ENCODE data around the gene CIZ1. TPM values are rescaled to one million over a fixed set of nuclear protein-coding genes. Genes with fewer than 3 reads are reported as not detected.

CIZ1 gene
- total RNA-seq, 1 donor from 2014 or later: 170 TPM

- Mint-ChIP-seq H3K36me3 (ENCODE audit: unreplicated experiment) (peaks cover 44% of the 10 kb centered on the region), H3K4me1 (ENCODE audit: unreplicated experiment) (no peaks in the 10 kb centered on the region), H3K27me3 (ENCODE audit: unreplicated experiment) (no peaks in the 10 kb centered on the region), H3K4me3 (ENCODE audit: unreplicated experiment) (no peak overlapping the region), H3K9me3 (ENCODE audit: unreplicated experiment) (no peaks in the 10 kb centered on the region), H3K27ac (ENCODE audit: unreplicated experiment) (no peak overlapping the region)
- DNase-seq (ENCODE audit: extremely low spot score, unreplicated experiment): no peak
- TF ChIP-seq CTCF (IDR thresholded peaks at IDR 0.05): no peak
These were observed 12.5 kb downstream of the CIZ1 start for GRCh38 chr9:128178806-128179431.

GRCh38 chr9:128175726-128176125, 15.6 kb downstream of the CIZ1 start:
- peaks cover 29% of the 10 kb centered on the region for H3K36me3 Mint-ChIP-seq (ENCODE audit: unreplicated experiment)
- peak overlapping the region; percentile 34 for H3K27ac Mint-ChIP-seq (ENCODE audit: unreplicated experiment)
- no peak for TF ChIP-seq CTCF (IDR thresholded peaks at IDR 0.05)
- no peaks in the 10 kb centered on the region for H3K27me3 Mint-ChIP-seq (ENCODE audit: unreplicated experiment)
- DNase-seq (ENCODE audit: extremely low spot score, unreplicated experiment): no peak
- H3K4me1 Mint-ChIP-seq (ENCODE audit: unreplicated experiment): no peaks in the 10 kb centered on the region
- H3K4me3 Mint-ChIP-seq (ENCODE audit: unreplicated experiment): no peak overlapping the region
- H3K9me3 Mint-ChIP-seq (ENCODE audit: unreplicated experiment): no peaks in the 10 kb centered on the region

GRCh38 chr9:128175102-128175563, 16.2 kb downstream of the CIZ1 start:
- Mint-ChIP-seq H3K36me3 (ENCODE audit: unreplicated experiment) (peaks cover 24% of the 10 kb centered on the region), H3K9me3 (ENCODE audit: unreplicated experiment) (no peaks in the 10 kb centered on the region), H3K27me3 (ENCODE audit: unreplicated experiment) (no peaks in the 10 kb centered on the region), H3K27ac (ENCODE audit: unreplicated experiment) (peak overlapping the region; percentile 34), H3K4me1 (ENCODE audit: unreplicated experiment) (no peaks in the 10 kb centered on the region), H3K4me3 (ENCODE audit: unreplicated experiment) (no peak overlapping the region)
- DNase-seq (ENCODE audit: extremely low spot score, unreplicated experiment): no peak
- TF ChIP-seq CTCF (IDR thresholded peaks at IDR 0.05): no peak

GRCh38 chr9:128174062-128174461, 17.3 kb downstream of the CIZ1 start:
- no peak for DNase-seq (ENCODE audit: extremely low spot score, unreplicated experiment)
- Mint-ChIP-seq H3K36me3 (ENCODE audit: unreplicated experiment) (peaks cover 23% of the 10 kb centered on the region), H3K27ac (ENCODE audit: unreplicated experiment) (no peak overlapping the region), H3K4me3 (ENCODE audit: unreplicated experiment) (no peak overlapping the region), H3K4me1 (ENCODE audit: unreplicated experiment) (no peaks in the 10 kb centered on the region), H3K27me3 (ENCODE audit: unreplicated experiment) (no peaks in the 10 kb centered on the region), H3K9me3 (ENCODE audit: unreplicated experiment) (no peaks in the 10 kb centered on the region)
- no peak for TF ChIP-seq CTCF (IDR thresholded peaks at IDR 0.05)

GRCh38 chr9:128169925-128170324, 21.4 kb downstream of the CIZ1 start:
- no peak for DNase-seq (ENCODE audit: extremely low spot score, unreplicated experiment)
- no peaks in the 10 kb centered on the region for H3K4me1 Mint-ChIP-seq (ENCODE audit: unreplicated experiment)
- no peaks in the 10 kb centered on the region for H3K27me3 Mint-ChIP-seq (ENCODE audit: unreplicated experiment)
- peaks cover 25% of the 10 kb centered on the region for H3K36me3 Mint-ChIP-seq (ENCODE audit: unreplicated experiment)
- TF ChIP-seq CTCF (IDR thresholded peaks at IDR 0.05): no peak
- no peaks in the 10 kb centered on the region for H3K9me3 Mint-ChIP-seq (ENCODE audit: unreplicated experiment)
- no peak overlapping the region for H3K27ac Mint-ChIP-seq (ENCODE audit: unreplicated experiment)
- H3K4me3 Mint-ChIP-seq (ENCODE audit: unreplicated experiment): no peak overlapping the region

All from osteocyte (in vitro differentiated cells).